HG02840 (cell line): ENCODE measurements around the gene CALR3.
"Not testable (repeated sequence)": the region's sequence is repeated elsewhere in the genome, so short reads cannot be mapped to it uniquely, and the experiment has no call there.

ENCODE experiments used
- ATAC-seq: cut with Tn5 transposase; IDR thresholded peaks from one replicate; pipeline ENCODE4 v1.9.1; 2021; ENCODE audit warnings: mild to moderate bottlenecking, moderate library complexity, moderate number of reproducible peaks; ENCODE audit not compliant: unreplicated experiment, low FRiP score

The CALR3 gene

DNA sequence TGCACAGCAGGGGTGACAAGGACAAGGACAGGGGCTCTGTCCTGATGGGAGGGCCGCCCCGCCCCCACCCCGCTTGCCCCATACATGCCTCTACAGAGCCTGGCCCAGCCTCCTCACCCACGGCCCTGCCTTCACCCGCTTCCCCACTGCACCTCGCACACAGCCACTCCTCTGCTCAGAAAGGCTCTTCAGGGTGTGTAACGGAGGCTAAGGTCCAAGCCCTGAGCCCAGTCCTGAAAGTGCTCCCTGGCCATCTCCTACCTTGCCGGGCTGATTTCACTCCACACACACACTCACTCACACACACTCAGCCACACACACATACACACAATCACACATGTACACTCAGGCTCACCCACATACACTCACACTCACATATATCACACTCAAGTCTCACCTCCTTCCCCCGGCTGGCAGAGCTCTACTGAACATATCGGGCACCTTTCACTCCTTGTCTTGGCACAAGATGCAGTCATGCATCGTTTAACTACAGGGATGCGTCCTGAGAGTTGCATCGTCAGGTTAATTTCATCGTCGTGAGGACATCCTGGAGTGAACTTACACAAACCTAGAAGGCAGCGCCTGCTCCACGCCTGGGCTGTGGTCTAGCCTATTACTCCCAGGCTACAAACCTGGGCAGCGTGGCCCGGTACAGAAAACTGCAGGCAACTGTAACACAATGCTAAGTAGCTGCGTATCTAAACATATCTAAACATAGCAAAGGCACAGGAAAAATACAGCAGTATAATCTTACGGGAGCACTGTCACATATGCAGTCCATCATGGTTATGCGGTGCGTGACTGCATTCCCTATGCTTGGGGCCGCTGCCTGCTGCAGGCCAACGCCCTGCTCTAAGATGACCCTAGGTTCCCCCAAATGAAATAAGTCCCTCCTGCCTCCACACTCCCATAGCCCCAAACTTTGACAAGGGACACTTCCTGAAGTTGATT is 37.3 kb downstream of the CALR3 start:
- no peak for ATAC-seq

DNA sequence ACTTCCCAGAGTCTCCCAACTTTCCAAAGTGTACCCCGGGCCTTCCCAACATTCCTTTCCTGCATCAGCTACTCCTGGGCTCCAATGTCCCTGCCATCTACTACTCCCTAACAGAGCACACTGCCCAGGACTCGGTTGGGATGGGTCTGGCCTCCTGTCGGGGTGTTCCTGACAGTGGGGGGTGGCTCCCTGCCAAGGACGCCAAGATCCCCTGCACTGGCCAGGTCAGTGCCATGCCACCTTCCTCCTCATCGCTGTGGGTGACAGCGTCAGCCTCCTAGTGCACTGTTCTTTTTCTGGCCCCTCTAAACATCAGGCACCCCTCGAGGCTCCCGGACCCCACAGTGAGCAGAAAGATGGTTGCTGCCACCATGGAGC is 38.0 kb downstream of the CALR3 start:
- no peak for ATAC-seq

DNA sequence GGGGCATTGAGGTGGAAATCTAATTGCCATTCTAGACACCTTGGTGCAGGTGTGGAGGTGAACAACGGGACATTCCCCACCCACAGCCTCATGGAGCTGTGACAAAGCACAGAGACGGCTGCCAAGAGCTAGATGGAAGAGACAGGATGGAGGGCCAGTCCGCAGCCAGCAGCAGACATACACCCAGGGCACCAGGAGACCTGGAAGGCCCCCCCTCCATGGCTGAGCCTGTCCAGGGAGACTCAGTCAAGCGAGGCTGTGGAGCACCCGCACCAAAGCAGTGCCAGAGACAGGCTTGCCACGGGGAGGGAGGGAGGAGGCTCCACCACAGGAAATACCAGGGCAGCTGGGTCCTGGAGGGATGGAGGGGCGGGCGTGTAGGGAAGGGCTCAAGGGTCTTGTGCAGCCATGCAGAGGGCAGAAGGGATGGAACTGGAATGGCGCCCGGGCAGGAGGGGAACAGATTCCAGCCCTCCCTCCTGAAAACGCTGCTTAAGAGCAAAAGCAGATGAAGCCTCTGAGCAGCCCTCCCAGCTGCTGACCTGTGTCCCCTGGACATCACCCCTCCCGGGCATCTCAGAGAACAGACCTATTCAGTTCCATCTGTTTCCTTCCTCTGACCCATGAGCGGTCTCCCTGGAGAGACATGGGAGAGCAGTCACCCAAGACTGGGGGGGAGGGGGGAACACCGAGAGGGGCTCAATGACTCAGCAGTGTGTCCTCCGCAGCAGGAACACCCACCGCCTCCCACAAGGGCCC is 38.6 kb downstream of the CALR3 start:
- no peak for ATAC-seq

DNA sequence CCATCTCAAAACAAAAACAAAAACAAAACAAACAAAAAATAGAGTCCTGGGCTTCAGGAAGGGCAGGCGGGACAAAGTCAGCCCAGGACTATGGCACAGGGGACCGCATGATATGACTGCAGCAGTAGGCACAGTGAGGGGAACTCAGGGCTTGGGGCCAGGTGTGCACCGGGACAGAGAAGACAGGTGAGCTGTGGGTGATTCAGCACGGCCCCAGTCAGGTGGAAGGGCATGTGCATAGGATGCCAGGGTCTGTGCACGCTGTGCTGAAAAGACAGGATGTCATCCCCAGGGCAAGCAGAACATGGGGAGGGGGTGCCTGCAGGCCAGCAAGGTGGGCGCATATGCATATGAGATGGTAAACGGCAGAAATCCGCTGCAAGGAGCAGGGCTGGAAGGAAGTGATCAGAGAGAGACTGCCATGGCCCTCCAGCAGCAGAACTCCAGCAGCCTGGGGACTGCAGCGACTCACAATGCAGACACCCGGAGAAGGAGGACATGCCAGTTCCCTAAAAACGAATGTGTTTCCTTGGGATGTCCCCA is 39.2 kb downstream of the CALR3 start:
- ATAC-seq = no peak

DNA sequence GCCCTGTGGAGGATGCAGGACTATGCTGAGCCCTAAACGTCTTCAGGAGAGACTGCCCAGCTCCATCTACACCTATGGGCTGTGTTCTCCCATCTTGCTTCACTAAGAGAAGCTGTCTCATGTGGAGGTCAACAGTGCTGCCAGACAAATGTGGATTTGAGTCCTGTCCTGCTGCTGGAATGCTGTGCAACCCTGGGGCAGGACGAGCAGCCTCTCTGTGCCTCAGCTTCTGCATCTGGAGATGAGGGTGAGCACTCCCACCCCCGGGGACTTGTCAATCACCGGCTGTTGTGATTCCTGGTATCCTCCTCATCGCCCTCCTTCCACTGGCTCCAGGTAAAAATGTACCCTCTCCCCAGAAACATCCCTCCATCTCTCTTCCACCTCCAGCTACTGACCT is 40.5 kb downstream of the CALR3 start:
- ATAC-seq = no peak

GRCh38 chr19:16454351-16454918 is 41.5 kb downstream of the CALR3 start:
- no peak for ATAC-seq

DNA sequence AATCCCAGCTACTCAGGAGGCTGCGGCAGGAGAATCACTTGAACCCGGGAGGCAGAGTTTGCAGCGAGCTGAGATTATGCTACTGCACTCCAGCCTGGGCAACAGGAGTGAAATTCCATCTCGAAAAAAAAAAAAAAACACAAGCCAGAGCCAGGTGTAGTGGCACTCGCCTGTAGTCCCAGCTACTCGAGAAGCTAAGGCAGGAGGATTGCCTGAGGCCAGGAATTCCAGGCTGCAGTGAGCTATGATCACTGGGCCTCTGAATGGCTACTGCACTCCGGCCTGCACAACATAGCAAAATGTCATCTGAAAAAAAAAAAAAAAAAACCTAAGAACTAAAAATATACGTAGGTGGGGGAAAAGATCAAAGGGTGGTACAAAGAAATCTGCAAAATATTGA is 43.6 kb downstream of the CALR3 start:
- ATAC-seq = no peak

DNA sequence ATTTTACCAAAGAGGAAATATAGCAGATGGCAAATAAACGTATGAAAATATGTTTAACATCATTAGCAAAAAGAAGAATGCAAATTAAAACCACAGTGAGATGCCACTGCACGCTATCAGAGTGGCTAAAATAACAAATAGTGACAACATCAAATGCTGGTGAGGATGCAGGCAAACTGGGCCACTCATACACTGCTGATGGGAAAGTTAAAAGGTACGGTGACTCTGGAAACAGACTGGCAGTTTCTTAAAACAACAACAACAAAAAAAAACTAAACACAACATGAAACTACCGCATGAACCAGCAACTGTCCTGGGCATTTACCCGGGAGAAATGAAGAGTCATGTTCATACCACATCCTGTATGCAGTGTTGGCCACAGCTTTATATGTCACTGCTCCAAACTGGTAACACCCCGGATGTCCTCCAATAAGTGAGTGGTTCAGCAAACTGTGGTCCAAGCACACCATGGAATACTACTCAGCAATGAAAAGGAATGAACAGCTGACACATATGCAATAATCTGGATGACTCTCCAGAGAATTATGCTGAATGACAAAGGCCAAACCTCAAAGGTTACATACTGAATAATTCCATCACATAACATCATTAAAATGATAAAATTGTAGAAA is 46.5 kb downstream of the CALR3 start:
- no peak for ATAC-seq

DNA sequence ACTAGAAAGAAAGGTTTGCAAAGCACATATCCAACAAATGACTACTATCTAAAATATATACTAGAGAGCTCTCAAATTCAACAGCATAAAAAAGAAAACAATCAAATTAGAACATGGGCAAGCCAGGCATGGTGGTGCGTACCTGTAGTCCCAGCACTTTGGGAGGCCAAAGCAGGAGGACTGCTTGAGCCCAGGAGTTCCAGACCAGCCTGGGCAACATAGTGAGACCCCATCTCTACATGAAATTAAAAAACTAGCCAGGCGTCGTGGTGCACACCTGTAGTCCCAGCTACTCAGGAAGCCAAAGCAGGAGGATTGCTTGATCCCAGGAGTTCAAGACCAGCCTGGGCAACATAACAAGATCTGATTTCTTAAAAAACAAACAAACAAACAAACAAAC is 47.1 kb downstream of the CALR3 start:
- not testable (repeated sequence) for ATAC-seq

- no peak for ATAC-seq
Measured at GRCh38 chr19:16446724-16447368, 49.1 kb downstream of the CALR3 start.

GRCh38 chr19:16446108-16446723 is 49.8 kb downstream of the CALR3 start:
- ATAC-seq = no peak

- peak; percentile 42 for ATAC-seq
Measured at GRCh38 chr19:16445238-16446107, 50.5 kb downstream of the CALR3 start.

GRCh38 chr19:16444269-16444600 is 51.7 kb downstream of the CALR3 start:
- ATAC-seq = no peak

- ATAC-seq = no peak
Measured at GRCh38 chr19:16442386-16443276, 53.3 kb downstream of the CALR3 start.

- no peak for ATAC-seq
Measured at GRCh38 chr19:16441661-16442162, 54.3 kb downstream of the CALR3 start.

GRCh38 chr19:16436780-16437332 is 59.1 kb downstream of the CALR3 start:
- ATAC-seq = no peak

DNA sequence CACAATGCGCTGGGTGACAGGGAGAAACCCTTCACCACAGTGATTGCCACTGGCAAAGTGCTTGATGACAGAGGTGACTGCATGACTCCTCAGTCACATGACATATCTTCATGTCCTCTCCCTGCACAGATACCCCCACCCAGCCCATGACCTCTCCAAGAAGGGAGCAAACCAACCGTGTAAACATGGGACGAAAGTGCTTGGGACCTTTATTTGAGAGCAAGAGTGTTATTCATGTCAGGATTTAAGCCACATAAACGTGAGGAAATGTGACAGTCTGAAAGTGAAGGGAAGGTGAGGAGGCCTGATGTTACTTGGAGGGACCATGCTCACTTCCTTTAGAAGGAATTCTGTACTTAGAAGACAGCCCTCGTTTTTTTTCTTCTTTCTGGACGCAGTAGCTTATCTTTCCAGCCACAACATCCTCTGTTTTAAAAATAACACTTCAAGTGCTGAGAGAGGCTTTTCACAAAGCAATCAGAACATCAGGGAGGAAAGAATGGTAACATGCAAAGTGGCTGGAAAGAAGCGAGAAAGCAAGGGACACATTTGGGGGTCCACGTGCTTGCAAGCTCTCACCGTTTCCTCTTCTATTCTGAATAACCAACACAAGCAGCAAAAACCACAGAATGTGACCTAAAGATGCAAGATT is 59.8 kb downstream of the CALR3 start:
- no peak for ATAC-seq
